NCI-H1417 treated with DMSO at 0.1 percent for 48 hours (cell line): ENCODE measurements around the gene LEAP2.

ENCODE experiments used
- DNase-seq: peaks from one replicate; lab custom pipeline; 2025; lab: John Stamatoyannopoulos, UW

The LEAP2 gene

GRCh38 chr5:132877938-132878337 lies 4.5 kb downstream of the LEAP2 start:
- no peak for DNase-seq

GRCh38 chr5:132883261-132883834 lies 9.9 kb downstream of the LEAP2 start:
- no peak for DNase-seq

DNA sequence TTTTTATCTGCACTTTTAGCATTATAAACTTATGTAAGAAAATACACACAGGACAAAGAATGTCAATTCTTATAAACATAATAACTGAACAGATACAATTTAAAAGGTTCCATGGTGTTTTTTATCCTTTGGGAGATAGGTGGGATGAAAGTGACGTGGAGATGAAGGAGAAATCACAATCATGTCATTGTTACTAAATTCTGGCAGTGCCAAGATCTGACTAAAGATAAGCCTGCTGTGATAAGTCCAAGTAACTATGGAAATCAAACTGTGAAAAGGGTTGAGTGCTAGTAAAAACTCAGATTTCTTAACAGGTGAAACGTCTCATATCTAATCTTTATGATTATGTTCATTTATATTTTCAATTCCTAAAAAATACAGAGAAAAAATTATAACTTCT lies 11.1 kb downstream of the LEAP2 start:
- DNase-seq, result no peak

DNA sequence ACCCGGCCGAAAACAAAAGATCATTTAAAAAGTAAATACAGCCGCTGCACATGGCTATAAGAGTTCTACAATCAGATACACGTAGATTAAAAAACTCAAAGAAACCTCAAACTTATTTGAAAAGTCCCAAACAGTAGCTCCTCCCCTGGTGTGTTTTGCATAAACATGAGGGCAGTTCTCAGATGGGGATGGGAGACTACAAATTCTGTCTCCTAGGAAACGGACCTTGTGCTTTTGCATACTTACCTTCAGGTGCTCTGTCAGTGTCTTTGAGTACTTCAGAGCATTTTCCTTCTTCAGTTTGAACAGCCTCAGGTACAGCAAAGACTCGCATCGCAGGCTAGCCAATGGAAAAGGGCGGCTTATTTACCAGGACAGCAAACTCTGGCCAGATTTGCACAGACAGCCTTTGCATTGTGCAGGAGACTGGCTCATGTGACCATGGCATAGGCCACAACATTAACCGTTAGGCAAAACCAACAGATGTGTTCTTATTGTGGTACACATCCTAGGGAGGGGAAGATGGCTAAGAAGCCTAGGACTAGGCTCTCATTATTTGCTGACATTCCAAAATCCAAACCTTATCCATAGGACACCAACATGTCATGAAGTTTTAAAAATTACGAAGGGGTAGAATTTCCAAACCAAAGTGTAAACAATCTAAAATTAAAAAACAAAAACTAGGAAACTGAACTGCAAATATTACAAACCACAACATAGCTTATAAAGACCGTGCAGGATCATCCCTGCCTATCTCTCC lies 12.8 kb downstream of the LEAP2 start:
- no peak for DNase-seq

DNA sequence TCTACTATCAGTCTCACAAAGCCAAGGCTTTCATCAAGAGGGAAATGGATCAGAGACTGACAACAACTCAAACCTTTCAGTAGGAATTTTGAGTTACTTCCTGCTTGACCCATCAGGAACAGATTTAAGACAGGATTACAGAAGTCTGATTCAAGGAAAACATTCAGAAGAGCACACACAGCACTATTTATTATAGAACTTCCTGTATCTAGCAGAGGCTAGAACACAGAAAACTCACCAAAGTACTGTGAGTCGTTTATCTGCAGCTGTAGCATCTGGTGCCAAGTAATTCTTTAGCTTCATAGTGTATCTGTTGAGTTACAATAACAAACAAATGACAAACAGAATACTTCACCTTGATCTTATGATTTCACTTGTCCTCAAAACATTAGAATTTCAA lies 13.8 kb downstream of the LEAP2 start:
- DNase-seq, result no peak

DNA sequence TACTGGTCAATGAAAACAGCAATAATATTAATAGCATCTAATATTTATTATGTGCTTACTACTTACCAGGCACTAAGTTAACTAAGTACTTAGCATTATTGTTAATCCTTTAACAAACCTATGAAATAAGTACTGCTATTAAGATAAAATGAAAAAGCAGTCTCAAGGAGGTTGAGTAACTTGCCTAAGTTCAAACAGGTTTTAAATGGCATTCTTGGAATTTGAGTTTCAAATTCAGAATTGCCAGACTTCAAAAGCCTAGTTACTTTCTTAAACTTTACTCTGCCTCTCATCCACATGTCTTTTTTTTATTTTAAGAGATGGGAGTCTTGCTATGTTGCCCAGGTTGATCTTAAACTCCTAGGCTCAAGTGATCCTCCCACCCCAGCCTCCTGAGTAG lies 16.0 kb downstream of the LEAP2 start:
- DNase-seq, result no peak

DNA sequence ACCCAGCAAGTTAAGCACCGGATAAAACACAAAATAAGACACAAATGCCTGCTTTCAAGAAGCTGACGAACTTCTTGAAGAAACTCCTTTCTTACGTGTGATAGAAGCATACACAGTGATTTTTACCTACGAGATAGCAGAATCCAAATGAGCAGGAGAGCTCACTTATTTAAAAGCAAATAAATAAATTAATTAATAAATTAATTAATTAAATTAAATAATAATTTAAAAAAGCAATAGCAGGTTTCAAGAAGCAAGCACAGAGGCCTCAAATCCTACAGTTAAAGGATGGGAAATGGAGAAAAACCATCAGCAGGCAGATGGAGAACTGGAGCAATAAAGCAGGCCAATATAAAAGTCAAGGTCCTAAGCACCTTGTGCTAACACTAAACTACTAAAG lies 17.3 kb downstream of the LEAP2 start:
- DNase-seq, result no peak

GRCh38 chr5:132895719-132896305 lies 22.3 kb downstream of the LEAP2 start:
- DNase-seq, result no peak

- no peak for DNase-seq
These were observed 23.2 kb downstream of the LEAP2 start for GRCh38 chr5:132896685-132897084.

DNA sequence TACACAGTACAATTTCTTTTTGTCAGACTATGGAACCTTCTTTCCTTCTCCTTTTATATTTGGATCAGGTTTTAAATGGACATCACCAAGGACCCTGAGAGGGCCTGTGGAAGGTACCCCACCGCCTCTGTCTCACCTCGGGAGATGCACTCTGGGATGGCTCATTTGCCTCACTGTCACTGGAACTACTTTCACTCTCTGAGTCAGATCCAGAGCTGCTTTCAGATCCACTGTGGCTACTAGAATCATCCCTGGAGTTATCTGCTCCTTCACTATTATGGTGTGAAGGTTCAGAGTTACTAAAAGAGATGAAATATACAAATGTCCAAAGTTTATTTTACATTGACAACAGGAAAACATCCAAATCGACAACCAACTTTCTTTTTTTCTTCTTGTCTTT lies 24.6 kb downstream of the LEAP2 start:
- no peak for DNase-seq

- no peak for DNase-seq
These were observed 27.6 kb downstream of the LEAP2 start for GRCh38 chr5:132901036-132901435.

GRCh38 chr5:132901730-132902129 lies 28.3 kb downstream of the LEAP2 start:
- no peak for DNase-seq

- DNase-seq, result no peak
These were observed 32.5 kb downstream of the LEAP2 start for GRCh38 chr5:132905938-132906337.

DNA sequence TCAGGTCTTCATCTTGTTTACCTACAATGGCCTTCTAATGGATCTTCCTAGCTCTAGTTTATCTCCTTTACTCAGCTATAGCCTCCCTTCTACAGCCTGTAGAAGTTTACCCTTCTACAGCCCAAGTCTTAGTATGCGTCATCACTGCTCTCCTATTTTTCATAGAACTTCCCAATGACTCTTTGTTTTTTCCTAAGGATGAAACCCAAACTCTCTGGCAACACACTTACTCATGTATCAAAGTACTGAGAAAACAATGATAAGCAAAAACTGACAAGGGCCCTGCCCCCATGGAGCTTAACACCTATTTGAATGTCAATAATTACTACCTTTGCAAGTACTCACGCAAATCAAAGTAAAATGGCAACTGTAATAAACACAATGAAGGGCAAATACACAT lies 33.7 kb downstream of the LEAP2 start:
- no peak for DNase-seq

GRCh38 chr5:132909702-132910101 lies 36.2 kb downstream of the LEAP2 start:
- no peak for DNase-seq

DNA sequence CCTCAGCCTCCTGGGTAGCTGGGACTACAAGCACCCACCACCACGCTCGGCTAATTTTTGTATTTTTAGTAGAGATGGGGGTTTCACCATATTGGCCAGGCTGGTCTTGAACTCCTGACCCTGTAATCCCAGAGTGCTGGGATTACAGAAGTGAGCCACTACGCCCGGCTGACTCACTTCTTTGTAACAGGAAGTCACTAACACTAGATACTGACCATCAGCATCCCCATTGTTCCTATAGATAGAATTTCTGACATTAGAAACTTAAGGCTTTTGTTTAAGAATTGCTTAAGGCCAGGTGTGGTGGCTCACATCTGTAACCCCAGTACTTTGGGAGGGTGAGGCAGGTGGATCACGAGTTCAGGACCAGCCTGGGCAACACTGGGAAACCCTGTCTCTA lies 42.2 kb downstream of the LEAP2 start:
- no peak for DNase-seq

DNA sequence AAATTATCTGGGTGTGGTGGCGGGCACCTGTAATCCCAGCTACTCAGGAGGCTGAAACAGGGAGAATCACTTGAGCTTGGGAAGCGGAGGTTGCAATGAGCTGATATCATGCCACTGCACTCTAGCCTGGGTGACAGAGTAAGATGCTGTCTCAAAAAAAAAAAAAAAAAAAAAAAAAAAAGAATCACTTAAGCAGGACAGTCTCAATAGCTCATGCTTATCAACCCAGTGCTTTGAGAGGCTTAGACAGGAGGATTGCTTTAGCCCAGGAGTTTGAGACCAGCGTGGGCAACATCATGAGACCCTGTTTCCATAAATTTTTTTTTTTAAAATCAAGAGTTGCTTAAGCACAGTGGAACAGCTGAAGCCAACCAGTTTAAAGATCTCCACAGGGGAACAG lies 42.6 kb downstream of the LEAP2 start:
- DNase-seq, result no peak
